CD4-positive, alpha-beta T cell treated with Interleukin-1 beta for 1 hour (primary cell): Measurements from ENCODE around the gene TMEM35B.
"Not testable (repeated sequence)": the region's sequence is repeated elsewhere in the genome, so short reads cannot be mapped to it uniquely, and the experiment has no call there.

Experiments used
- DNase-seq, 2 donors: peaks; one replicate each; pipeline ENCODE4 v3.0.0-alpha.2; 2020 to 2022

The TMEM35B gene

GRCh38 chr1:34975771-34976170 is 9.4 kb downstream of the TMEM35B start:
- DNase-seq, result no peak

- DNase-seq, result no peak
Observed at GRCh38 chr1:34975338-34975737, 9.8 kb downstream of the TMEM35B start.

GRCh38 chr1:34974626-34975025 is 10.5 kb downstream of the TMEM35B start:
- DNase-seq, result no peak

GRCh38 chr1:34973326-34973725 is 11.8 kb downstream of the TMEM35B start:
- no peak for DNase-seq

DNA sequence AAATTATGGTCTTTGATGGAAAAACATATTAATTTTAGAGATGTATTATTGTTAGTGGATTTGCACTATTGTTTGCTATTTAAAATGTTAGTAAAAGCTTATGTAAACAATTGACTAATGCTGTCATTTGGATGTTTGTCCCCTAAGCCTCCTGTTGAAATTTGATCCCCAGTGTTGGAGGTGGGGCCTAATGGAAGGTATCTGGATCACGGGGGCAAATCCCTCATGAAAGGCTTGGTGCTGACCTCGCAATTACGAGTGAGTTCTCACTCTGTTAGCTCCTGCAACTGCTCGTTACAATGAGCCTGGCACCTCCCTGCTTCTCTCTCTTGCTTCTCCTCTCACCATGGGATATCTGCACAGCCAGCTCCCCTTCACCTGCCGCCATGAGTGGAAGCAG is 14.3 kb downstream of the TMEM35B start:
- no peak for DNase-seq

- DNase-seq, result no peak
Observed at GRCh38 chr1:34970220-34970735, 14.9 kb downstream of the TMEM35B start.

DNA sequence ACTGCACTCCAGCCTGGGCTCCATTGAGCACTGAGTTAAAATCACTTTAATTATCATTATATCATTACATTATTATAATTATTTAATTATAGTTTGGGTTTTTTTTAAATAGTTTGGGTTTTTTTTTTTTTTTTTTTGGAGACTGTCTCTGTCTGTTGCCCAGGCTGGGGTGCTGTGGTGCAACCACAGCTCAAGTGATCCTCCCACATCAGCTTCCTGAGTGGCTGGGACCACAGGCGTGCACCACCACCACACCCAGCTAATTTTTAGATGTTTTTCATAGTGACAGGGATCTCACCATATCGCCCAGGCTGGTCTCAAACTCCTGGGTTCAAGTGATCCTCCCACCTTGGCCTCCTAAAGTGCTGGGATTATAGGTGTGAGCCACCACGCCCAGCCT is 16.9 kb downstream of the TMEM35B start:
- DNase-seq, result peak in 1 of 2 donors; percentile 17

DNA sequence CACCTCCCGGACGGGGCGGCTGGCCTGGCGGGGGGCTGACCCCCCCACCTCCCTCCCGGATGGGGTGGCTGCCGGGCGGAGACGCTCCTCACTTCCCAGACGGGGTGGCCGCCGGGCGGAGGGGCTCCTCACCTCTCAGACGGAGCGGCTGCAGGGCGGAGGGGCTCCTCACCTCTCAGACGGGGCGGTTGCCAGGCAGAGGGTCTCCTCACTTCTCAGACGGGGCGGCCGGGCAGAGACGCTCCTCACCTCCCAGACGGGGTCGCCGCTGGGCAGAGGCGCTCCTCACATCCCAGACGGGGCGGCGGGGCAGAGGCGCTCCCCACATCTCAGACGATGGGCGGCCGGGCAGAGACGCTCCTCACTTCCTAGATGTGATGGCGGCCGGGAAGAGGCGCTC is 17.5 kb downstream of the TMEM35B start:
- DNase-seq, result not testable (repeated sequence)

DNA sequence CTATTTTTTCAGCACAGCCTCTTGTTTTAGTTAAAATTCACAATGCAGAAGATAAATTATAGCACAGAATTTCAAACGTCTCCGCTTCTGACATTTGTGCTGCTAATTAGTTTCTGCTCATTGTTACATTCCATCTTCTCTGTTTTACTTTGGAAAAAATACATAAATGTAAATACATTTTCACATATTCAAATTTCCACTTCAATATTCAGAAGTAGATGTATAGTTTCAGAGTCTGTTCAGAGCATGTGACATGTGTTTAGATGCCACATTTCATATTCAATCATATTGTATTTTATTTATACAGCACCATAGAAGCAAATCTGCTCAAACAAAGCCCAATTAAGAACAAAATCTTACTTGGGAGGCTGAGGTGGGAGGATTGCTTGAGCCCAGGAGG is 19.6 kb downstream of the TMEM35B start:
- DNase-seq, result no peak

GRCh38 chr1:34950428-34950827 is 34.7 kb downstream of the TMEM35B start:
- DNase-seq, result no peak

DNA sequence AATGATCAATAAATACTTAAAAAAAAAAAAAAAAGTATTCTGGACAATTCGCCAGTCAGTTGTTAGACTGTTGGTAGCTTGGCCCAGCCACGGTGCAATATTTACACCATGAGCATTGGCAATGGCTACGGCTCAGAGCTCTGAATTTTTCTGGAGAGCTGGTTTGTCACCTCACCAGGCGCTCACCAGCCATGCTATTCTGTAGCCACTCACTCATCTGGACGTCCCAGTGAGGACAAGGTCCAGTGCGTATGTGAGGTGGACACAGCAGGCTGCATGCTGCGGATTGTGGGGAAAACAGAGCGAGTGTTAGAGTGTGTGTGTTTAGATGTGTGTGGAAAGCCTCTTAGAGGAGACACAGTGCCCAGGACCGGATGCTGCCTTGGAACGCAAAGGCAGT is 36.4 kb downstream of the TMEM35B start:
- DNase-seq, result not testable (repeated sequence)

DNA sequence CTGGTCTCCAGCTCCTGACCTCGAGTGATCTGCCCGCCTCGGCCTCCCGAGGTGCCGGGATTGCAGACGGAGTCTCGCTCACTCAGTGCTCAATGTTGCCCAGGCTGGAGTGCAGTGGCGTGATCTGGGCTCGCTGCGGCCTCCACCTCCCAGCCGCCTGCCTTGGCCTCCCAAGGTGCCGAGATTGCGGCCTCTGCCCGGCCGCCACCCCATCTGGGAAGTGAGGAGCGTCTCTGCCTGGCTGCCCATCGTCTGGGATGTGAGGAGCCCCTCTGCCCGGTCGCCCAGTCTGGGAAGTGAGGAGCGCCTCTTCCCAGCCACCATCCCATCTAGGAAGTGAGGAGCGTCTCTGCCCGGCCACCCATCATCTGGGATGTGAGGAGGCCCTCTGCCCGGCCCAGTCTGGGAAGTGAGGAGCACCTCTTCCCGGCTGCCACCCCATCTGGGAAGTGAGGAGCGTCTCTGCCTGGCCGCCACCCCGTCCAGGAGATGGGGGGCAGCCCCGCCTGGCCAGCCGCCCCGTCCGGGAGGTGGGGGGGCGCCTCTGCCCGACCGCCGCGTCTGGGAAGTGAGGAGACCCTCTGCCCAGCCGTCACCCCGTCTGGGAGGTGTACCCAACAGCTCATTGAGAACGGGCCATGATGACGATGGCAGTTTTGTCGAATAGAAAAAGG is 37.4 kb downstream of the TMEM35B start:
- DNase-seq, result not testable (repeated sequence)

- no peak for DNase-seq
Observed at GRCh38 chr1:34946211-34946610, 38.9 kb downstream of the TMEM35B start.

GRCh38 chr1:34941798-34942197 is 43.3 kb downstream of the TMEM35B start:
- DNase-seq, result not testable (repeated sequence)
